Stimulated activated CD4-positive, alpha-beta T cell treated with anti-CD3 and anti-CD28 coated beads, Interleukin-15, amount 100 ng/mL, for 1 hour (primary cell): ENCODE measurements around the gene AP1M1.

Source experiments
- DNase-seq, 2 donors: peaks; one replicate each; pipeline ENCODE4 v3.0.0-alpha.2; 2020; ENCODE audit warnings: low read depth in 1 of 2, low spot score in 1 of 2

The AP1M1 gene

DNA sequence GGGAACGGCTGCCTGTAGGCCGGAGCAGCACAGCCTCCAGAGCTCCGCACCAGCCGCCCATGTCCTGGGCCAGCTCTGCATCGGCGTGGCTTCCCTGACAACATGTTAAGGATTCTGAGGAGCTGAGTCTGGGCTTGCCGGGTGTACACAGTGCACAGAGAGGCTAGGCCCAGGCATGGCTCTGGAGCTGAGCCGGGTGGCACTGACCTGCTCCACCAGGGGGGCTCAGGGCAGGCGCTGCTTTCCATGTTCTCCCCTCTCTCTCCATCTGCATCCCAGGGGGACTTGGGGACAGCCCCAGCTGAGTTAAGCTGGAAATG lies 31.6 kb downstream of the AP1M1 start:
- DNase-seq: no peak

DNA sequence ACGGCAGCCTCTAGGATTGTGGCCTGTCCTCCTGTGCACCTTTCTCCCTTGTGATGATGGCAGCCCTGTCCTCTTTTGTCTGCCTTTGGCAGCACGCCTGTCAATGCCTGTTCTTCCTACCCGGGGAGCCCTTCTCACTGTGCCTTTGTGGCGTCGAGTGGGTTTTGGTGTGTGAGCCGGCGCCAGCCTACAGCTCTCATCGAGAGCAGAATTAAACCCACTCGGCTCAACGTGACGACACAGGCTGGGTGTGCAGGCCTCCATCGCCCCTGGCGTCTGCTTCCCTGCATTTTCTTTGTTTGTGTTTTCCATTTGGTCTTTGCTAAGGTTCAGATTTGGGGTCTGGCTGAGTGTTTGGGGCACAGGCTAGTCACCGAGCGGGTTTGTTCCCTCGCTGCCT lies 34.4 kb downstream of the AP1M1 start:
- no peak for DNase-seq

DNA sequence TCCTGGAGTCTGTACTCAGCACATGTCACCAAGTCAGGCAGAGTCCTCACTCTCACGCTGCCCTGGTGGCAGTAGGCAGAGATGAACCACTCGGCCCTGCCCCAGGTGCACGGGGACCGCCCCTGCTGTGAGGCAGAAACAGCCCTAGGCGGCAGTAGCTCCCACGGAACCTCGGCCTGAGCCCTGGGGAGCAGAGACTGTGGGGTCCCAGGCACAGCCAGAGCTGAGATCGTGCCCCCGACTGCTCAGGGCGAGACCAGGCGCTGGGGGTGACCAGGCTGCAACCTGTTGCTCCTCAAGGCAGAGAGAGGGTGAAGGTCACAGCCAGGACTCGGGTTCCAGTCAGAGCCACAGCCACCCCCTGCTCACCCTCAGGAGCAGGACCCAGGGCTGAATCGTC lies 34.9 kb downstream of the AP1M1 start:
- DNase-seq: no peak

DNA sequence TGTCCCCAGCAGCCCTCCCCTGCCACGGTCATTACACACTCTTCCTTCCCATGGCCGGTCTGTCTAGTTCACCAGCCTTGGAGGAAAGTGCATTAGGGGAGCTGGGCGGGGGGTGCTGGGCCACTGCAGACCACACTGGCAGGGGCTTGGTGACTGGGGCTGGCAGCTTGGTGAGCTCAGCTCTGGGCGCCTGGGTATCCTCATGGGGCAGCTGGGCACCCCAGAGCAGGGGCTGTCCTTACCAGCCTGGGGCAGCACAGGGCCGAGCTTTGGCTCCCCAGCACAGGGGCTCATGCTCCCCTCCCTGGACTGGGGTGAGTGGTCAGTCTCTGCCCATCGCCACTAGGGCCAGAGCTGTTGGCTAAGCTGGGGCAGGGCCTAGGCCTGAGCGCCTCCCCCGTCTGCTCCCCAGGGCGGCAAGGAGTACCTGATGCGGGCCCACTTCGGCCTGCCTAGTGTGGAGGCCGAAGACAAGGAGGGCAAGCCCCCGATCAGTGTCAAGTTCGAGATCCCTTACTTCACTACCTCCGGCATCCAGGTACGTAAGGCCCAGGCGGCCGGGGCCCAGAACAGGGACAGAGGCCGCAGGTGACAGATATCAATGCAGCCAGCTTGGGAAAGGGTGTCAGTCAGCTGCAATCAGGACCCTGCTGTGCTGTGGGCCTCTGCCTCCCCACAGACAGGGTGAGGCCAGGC lies 35.5 kb downstream of the AP1M1 start:
- no peak for DNase-seq

DNA sequence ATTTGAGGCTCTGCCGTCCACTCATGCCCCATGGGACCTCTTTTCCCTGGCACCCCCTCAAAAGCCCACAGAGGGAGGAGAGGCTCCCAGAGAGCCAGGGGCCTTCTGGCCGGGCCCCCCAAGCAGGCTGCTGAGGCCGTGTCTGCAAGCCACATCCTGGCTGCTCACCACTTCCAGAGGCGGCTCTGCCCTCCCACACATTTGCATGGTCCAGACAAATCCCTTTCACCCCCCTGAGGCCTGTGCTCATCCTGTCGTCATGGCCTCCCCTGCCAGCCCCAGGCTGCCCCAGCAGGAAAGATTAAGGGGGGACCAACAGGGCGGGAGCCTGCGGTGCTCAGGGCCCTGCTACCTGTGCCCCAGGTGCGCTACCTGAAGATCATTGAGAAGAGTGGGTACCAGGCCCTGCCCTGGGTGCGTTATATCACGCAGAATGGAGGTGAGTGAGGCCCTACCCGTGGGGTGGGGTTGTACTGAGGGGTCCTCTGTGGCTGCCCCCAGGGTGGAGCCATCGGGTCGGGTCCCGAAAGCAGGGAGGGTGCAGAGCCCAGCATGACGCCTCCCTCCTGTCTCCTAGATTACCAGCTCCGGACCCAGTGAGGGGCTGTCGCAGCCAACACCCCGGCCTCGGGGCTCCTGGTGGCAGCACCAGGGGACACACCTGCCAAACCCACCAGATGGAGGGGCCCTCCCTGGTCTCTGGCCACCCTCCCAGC lies 36.3 kb downstream of the AP1M1 start:
- no peak for DNase-seq

DNA sequence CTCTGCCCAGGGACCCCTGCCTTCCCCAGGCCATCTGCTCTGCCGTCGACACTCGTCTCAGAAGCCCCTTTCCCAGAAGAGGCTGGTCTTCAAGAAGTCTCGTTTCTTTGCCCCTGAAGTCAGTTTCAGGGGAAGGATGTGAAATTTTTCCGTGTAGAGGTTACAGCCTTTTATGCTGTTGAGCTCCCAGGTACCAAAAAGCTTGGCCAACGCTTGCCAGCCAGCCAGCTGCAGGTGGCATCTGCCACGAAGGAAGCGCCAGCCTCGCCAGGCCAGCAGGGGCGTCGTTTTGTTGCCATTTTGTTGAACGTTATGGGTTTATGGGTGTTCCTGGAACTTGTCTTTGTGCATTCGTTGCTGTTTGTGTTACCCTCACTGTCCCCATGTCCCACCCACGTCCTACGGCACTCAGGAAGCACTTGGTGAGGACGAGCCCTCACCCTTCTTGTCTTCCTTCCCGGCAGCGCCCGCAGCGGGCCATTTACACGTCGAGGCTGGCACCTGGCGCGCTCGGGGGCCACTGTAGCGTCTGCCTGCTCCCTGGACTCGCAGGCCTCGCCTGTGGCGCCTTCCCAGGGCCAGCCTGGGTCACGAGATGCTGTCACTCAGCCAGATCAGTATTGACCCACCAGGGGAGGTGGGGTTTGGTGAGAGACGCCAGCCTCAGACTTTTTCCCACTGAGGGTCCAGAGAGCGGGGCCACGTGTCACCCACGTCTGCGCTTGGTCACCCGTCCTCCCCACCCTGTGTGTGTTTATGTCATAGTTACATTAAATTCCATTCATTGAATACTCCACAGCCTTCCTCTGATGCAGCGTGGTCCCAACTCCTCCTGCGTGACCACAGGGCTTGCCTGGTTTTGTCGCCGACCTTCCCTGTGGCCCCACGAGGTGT lies 37.1 kb downstream of the AP1M1 start:
- DNase-seq: no peak

DNA sequence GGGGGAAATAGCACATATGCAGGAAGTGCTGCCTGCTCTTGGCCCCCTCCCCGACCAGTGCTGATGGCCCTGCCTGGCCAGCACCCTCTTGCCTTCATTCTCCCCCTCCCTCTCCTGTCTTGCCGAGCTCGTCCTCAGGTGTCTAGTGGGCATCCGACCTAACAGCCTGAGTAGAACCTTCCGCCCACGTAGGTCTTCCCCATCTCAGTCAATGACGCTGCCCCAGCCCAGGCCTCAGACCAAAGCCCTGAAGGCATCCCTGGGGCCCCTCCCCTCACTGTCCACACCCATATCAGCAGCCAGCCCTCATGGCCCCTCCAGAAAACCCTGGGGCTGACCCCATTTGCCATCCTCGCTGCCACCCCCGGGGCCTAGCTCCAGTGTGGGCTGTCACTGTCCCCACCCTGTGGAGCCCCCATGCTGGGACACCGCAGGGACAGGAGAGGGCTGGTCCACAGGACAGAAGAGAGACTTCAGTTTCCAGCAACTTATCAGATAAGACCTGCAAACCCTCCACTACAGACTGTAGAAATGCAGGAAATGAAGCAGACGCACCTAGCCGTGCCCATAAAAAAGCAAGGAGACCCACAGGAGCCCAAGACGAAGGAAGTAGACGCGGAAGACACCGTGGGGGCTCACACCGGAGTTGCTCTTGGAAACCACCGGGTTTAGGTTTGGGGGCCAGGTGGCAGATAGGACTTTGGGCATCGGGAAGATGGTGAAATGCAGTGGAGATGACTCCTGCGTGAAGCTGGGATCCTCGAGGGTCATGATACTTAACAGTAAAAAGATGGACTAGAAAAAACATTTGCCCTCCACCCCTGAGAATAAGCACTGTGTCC lies 38.3 kb downstream of the AP1M1 start:
- no peak for DNase-seq

DNA sequence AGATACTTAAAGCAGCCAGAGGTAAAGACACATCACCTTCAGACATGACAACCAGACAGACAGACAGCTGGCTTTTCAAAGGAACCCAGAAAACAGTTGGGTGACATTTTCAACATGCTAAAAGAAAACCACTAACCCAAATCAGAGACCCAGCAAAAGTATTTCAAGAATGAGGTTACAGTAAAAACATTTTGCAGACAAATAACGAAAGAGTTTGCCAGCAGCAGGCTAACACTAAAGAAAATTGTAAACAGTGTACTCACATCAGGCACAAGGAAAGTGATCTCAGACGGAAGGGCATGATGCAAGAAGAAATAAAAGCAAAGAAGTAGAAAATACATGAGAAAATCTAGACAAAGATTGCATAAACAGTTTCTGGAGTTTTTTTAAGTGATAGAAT lies 46.4 kb downstream of the AP1M1 start:
- no peak for DNase-seq

DNA sequence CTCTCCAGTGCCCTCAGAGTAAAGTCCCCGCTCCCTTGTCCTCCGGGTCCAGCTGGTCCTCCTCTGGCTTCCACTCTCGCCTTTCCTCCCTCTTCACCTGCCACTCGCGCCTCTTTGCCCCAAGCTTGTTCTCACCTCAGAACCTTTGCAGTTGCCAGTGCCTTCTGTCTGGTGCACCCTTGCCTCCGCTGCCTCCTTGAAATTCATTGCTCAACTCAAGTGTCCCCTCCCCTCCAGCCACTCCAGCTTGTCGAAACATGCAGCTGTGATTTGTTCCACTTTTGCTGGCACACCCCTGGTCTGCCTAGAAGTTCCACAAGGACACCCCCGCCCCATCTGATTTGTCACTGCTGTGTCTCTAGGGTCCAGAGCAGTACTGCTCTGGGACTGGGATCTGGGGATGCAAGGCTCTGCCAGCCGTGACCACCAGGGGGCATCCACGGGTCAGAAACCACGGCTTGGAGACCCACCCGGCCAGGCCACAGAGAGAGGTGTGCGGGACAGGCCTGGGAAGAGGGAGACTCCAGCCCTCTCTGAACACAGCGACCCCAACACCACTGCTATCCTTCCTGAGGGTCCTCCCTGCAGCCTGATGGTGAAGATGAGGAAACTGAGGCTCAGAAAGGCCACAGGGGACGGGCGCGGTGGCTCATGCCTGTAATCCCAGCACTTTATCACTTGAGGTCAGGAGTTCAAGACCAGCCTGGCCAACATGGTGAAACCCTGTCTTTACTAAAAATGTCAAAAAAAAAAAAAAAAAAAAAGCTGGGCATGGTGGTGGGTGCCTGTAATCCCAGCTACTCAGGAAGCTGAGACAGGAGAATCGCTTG lies 49.9 kb downstream of the AP1M1 start:
- peak; percentile 73 to 79 for DNase-seq

DNA sequence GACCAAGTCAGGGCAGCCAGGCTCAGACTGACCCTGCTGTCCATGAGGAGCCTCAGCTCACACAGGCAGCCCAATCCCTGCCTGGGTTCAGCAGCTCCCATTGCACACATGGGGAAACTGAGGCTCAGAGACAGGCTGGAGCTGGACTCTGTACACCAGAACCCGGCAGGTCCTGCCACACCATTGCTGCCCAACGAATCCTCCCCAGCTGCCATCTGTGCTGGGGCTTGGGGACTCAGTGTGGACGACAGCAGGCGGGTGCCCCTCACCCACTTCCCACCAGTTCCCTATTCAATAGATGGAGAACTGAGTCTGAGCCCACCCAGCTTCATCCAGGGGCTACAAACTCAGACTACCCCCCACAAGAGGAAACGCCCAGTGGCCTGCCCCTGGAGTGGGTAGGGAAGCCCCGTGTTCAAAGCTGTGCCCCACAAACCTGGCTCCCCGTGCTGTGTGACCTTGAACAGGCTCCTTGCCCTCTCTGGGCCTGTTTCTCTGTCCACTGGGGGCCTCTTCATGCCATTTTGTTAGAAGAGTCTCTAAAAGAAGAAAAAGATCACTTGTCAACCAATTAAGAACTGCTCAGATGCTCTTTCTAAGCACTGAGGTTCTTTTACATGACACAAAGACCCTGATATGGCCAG lies 50.8 kb downstream of the AP1M1 start:
- DNase-seq: no peak

DNA sequence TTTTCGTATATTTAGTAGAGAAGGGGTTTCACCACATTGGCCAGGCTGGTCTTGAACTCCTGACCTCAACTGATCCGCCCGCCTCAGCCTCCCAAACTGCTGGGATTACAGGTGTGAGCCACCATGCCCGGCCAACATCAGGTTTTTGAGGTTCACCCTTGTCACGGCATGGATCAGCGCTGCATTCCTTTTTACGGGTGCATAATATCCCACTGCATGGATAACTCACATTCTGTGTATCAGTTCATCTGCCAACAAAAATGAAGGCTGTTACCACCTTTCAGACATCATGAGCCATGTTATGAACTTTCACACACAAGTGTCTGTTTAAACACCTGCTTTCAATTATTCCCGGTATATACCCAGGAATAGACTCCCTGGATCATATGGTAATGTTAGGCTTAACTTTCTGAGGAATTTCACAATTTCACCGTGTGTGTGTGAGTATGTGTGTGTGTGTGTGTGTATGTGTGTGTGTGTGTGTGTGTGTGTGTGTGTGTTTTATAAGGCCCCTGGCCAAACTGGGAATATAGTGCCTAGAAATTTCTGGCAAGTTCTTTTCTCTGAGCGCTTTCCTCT lies 52.2 kb downstream of the AP1M1 start:
- DNase-seq: no peak

DNA sequence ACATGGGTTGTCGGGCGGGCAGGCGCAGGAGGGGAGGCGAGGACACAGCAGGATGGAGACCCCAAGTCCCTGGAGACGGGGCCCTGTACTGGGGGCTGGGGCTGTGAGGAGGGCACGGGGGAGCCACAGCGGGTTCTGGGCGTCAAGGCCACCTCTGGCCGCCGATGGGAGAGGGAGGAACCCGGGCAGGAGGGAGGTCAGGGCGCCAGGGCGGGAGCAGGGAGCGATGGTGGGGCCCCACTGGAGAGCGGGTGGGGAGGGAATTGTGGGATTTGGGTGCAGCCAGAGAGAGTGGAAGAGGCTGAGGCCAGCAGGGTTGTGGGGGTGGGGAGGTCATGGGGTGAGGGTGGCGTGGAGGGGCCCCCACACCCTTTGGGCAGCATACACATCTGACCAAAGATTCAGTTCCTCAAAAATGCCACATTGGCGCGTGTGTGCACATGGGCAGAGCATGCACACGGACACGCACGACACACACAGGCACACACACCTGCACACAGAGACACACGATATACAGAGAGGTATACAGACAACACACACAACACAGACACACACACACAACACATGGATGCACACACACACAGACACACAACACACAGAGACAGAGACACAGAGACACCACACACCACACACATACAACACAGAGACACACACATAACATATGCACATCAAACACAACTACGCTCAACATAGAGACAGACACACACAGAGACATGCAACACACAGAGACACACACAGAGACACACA lies 54.9 kb downstream of the AP1M1 start:
- DNase-seq: no peak

DNA sequence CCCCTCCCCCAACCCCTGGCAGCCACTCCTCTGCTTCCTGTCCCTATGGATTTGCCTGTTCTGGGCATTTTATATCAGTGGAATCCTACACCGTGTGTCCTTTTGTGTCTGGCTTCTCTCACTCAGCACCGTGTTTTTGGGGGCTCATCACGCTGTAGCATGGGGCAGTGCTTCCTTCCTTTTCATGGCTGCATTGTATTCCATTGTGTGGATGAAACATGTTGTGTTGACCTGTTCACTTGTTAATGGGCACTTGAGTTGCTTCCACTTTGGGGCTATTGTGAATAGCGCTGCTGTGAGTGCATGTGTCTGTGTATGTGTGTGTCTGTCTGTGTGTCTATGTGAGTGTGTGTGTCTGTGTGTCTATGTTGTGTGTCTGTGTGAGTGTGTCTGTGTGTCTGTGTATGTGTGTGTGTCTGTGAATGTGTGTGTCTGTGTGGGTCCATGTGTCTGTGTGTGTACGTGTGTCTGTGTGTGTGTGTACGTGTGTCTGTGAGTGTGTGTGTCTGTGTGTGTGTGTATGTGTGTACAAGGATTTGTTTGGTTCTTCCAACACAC lies 57.2 kb downstream of the AP1M1 start:
- no peak for DNase-seq

DNA sequence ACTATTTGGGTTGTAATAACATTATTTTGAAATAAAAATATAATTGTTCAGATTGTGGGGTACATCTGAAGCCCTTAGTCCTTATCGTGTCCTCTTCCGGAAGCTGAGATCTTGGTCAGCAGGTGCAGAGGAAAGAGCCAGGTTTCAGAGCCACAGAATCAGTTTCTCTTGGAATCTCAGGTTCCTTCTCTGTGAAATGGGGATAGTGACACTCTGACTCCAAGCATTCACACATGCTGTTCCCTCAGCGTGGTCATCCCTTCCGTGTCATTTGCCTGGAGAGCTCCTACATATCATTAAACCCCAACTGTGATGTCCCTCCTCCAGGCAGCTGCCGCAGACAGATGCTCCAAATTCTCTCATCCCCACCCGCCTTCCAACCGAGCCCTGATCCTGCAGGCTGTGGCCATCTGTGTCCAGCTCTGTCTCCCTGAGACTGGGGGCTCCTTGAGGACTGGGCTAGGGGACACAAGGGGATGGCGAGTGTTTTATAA lies 59.8 kb downstream of the AP1M1 start:
- DNase-seq: no peak

DNA sequence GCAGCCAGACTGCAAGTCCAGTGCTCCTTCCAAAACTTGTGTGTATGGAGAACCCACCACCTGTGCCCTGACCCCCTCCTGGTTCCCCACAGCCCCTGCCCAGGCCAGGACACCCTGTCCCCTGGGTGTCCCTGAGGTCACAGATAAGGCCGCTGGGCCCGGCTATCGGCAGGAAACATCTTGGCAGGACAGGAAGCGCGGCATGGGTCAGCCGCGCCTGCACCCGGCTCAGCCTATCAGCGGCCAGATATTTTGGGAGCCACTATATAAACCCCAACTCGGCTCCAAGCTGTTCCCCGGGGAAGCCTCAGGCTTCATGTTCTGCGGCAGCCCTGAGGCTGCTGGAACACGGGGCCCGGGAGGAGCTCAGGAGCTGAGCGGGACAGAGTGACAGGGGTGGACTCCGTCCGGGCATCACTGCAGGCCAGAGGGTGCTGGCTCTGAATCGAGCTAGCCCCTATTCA lies 60.8 kb downstream of the AP1M1 start:
- DNase-seq: no peak

DNA sequence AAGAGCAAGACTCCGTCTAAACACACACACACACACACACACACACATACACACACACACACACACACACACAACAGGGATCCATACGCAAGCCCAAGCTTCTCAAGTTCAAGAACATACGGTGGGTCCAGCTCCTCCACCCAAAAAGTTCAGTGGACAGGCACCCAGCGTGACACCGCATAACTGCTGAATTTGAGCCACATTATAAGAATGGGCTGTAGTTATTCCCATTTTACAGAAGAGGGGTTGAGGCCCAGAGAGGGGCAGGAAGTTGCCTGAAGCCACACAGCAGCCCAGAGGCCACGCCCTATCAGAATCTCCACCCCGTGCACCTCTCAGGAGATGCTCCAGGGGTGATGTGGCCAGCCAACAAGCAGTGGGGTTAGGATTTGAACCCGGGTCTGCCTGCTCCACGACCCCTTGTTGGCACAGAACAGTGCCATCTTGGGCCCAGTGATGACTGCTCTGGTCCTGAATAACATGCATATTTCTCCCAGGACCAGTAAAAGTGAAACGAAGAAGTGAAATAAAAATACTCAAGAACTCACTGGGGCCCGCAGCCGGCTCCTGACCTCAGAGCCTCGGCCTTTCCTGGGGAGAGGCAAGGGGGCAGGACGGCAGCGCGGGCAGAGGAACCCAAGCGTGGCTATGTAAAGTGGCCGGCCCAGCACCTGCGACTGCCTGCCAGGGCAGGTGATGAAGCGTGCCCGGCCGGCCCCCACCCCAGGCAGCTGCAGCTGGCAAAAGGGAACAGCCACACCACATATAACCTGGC lies 61.9 kb downstream of the AP1M1 start:
- no peak for DNase-seq

DNA sequence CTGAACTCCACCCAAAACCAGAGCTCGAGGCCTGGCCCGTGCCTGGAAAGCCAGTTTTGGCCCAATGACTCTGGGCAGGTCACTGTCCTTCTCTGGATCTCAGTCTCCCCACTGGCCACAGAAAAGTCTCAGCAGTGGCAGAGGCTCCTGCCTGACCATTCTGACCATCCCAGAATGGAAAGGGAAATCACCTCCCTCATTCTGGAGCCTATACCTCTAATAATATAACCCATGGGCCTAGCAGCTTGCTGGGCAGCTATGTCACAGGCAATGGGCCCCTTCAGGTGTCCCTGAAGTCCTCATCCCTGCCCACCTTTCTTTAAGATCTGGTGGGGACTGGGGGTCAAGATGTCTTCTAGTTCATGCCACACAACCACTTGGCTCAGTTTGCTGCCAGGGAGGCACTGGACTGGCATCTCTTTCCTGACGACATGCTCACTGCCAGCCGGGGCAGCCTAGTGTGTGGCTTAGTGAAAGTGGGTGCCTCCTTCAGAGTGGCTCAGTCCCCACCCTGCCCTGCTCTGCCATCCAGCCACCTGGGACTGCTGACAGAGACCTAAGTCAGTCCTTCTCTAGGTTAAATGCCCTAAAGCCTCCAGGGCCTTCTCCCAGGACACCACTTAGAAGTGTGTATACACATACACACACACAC lies 62.6 kb downstream of the AP1M1 start:
- no peak for DNase-seq
